ENCODE results near the gene OLR1.

Gene OLR1

DNA sequence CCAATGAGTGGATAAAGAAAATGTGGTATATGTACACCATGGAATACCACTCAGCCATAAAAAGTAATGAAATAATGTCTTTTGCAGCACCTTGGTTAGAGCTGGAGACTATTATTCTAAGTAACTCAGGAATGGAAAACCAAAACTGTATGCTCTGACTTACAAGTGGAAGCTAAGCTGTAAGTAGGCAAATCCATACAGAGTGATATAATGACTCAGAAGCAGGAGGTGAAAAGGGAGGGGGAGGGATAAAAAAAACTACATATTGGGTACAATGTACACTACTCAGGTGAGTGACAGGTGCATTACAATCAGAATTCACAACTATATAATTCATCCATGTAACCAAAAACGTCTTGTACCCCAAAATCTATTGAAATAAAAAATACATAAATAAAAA is 58.0 kb downstream of the OLR1 start:
- Histone ChIP-seq H3K9me3 (ENCODE audit: low read depth, low read length) (no peaks in the 10 kb centered on the region), H3K4me3 (no peak overlapping the region), H3K36me3 (ENCODE audit: insufficient read depth, low read length) (no peaks in the 10 kb centered on the region), H3K27ac (no peak overlapping the region), H3K9ac (ENCODE audit: insufficient read length) (no peak overlapping the region)
- no peak for DNase-seq (ENCODE audit: low read depth, low spot score)
- no peak for TF ChIP-seq EZH2 (IDR thresholded peaks at IDR 0.05)

GRCh38 chr12:10113075-10113474 is 58.9 kb downstream of the OLR1 start:
- Histone ChIP-seq H3K27ac (no peak overlapping the region), H3K4me3 (no peak overlapping the region), H3K36me3 (ENCODE audit: insufficient read depth, low read length) (no peaks in the 10 kb centered on the region), H3K9me3 (ENCODE audit: low read depth, low read length) (no peaks in the 10 kb centered on the region), H3K9ac (ENCODE audit: insufficient read length) (no peak overlapping the region)
- DNase-seq (ENCODE audit: low read depth, low spot score), result no peak
- TF ChIP-seq FOXP2 (optimal IDR thresholded peaks at IDR 0.05; ENCODE audit: control extremely low read depth, extremely low read length, insufficient read depth), result no peak
- TF ChIP-seq EZH2 (IDR thresholded peaks at IDR 0.05), result no peak
- no peak for TF ChIP-seq POLR2AphosphoS5 (IDR thresholded peaks at IDR 0.05; ENCODE audit: borderline replicate concordance, low read depth, low read length)

- no peak overlapping the region for H3K27ac ChIP-seq
- H3K36me3 ChIP-seq (ENCODE audit: insufficient read depth, low read length), result no peaks in the 10 kb centered on the region
- H3K4me3 ChIP-seq, result no peak overlapping the region
- H3K9me3 ChIP-seq (ENCODE audit: low read depth, low read length), result no peaks in the 10 kb centered on the region
- TF ChIP-seq EZH2 (IDR thresholded peaks at IDR 0.05) (no peak), POLR2AphosphoS5 (IDR thresholded peaks at IDR 0.05; ENCODE audit: borderline replicate concordance, low read depth, low read length) (no peak), FOXP2 (optimal IDR thresholded peaks at IDR 0.05; ENCODE audit: control extremely low read depth, extremely low read length, insufficient read depth) (no peak)
- no peak for DNase-seq (ENCODE audit: low read depth, low spot score)
- no peak overlapping the region for H3K9ac ChIP-seq (ENCODE audit: insufficient read length)
Measured at GRCh38 chr12:10111451-10111850, 60.5 kb downstream of the OLR1 start.

GRCh38 chr12:10110256-10110844 is 61.6 kb downstream of the OLR1 start:
- Histone ChIP-seq H3K9me3 (ENCODE audit: low read depth, low read length) (no peaks in the 10 kb centered on the region), H3K36me3 (ENCODE audit: insufficient read depth, low read length) (no peaks in the 10 kb centered on the region), H3K27ac (no peak overlapping the region), H3K9ac (ENCODE audit: insufficient read length) (no peak overlapping the region), H3K4me3 (no peak overlapping the region)
- TF ChIP-seq EZH2 (IDR thresholded peaks at IDR 0.05) (no peak), FOXP2 (optimal IDR thresholded peaks at IDR 0.05; ENCODE audit: control extremely low read depth, extremely low read length, insufficient read depth) (no peak), POLR2AphosphoS5 (IDR thresholded peaks at IDR 0.05; ENCODE audit: borderline replicate concordance, low read depth, low read length) (no peak)
- no peak for DNase-seq (ENCODE audit: low read depth, low spot score)
